Measurements from ENCODE around the gene KRT6A. TPM values are rescaled to one million over a fixed set of nuclear protein-coding genes. Genes with fewer than 3 reads are reported as not detected.

KRT6A gene
- total and polyA plus RNA-seq, 12 donors = 0.21 to 1.1 TPM; not detected in 10

- ATAC-seq = no peak
- no peak for TF ChIP-seq CTCF (IDR thresholded peaks at IDR 0.05)
- Histone ChIP-seq H3K9me3 (no peaks in the 10 kb centered on the region), H3K27ac (no peak overlapping the region), H3K36me3 (no peaks in the 10 kb centered on the region), H3K4me1 (peaks cover 0 to 4% (median 0%) of the 10 kb centered on the region in 9 donors), H3K27me3 (no peaks in the 10 kb centered on the region), H3K4me3 (no peak overlapping the region)
- intact Hi-C loops (cut with DNase I) = no loop called here
- WGBS, 2 donors = 82 to 88% methylated on average over 2 of the region's 2 CpGs
- no peak for DNase-seq
These were observed 37.8 kb upstream of the KRT6A start for GRCh38 chr12:52530905-52531304.

GRCh38 chr12:52530366-52530765 is 37.3 kb upstream of the KRT6A start:
- Histone ChIP-seq H3K4me3 (no peak overlapping the region), H3K9me3 (no peaks in the 10 kb centered on the region), H3K4me1 (peaks cover 0 to 4% (median 0%) of the 10 kb centered on the region in 9 donors), H3K27me3 (no peaks in the 10 kb centered on the region), H3K27ac (no peak overlapping the region), H3K36me3 (no peaks in the 10 kb centered on the region)
- no peak for ATAC-seq
- no peak for TF ChIP-seq CTCF (IDR thresholded peaks at IDR 0.05)
- 69 to 83% methylated on average over 2 of the region's 2 CpGs for WGBS, 2 donors
- DNase-seq = no peak
- intact Hi-C loops (cut with DNase I) = no loop called here

GRCh38 chr12:52529846-52530245 is 36.8 kb upstream of the KRT6A start:
- Histone ChIP-seq H3K27me3 (no peaks in the 10 kb centered on the region), H3K4me1 (peaks cover 0 to 4% (median 0%) of the 10 kb centered on the region in 9 donors), H3K9me3 (no peaks in the 10 kb centered on the region), H3K4me3 (no peak overlapping the region), H3K36me3 (no peaks in the 10 kb centered on the region), H3K27ac (no peak overlapping the region)
- 91 to 94% methylated on average over 9 of the region's 9 CpGs for WGBS, 2 donors
- TF ChIP-seq CTCF (IDR thresholded peaks at IDR 0.05) = no peak
- ATAC-seq (no peak), DNase-seq (no peak)
- intact Hi-C loops (cut with DNase I) = no loop called here

- Histone ChIP-seq H3K4me3 (no peak overlapping the region), H3K4me1 (peaks cover 0 to 4% (median 0%) of the 10 kb centered on the region in 9 donors), H3K36me3 (no peaks in the 10 kb centered on the region), H3K27ac (no peak overlapping the region), H3K27me3 (peaks cover 0 to 3% (median 0%) of the 10 kb centered on the region in 7 donors), H3K9me3 (no peaks in the 10 kb centered on the region)
- intact Hi-C loops (cut with DNase I) = no loop called here
- ATAC-seq (no peak), DNase-seq (no peak)
- WGBS, 2 donors = 88 to 93% methylated on average over 2 of the region's 2 CpGs
- TF ChIP-seq CTCF (IDR thresholded peaks at IDR 0.05) = no peak
These were observed 36.4 kb upstream of the KRT6A start for GRCh38 chr12:52529417-52529816.
